Stimulated activated CD4-positive, alpha-beta T cell treated with anti-CD3 and anti-CD28 coated beads, TNF-alpha, amount 100 ng/mL, for 1 hour (primary cell): ENCODE measurements around the gene ATXN2.
A peak's percentile ranks its signal among the peaks of the same experiment; 100 is the strongest.

Experiments used
- DNase-seq, 3 donors: peaks; one replicate each; pipeline ENCODE4 v3.0.0-alpha.2; 2020; ENCODE audit warnings: low read depth in 3 of 3, low spot score in 1 of 3

ATXN2 gene

GRCh38 chr12:111418594-111418880 is 180.6 kb downstream of the ATXN2 start:
- DNase-seq, result no peak

GRCh38 chr12:111417784-111418593 is 181.1 kb downstream of the ATXN2 start:
- DNase-seq, result no peak

GRCh38 chr12:111417290-111417689 is 181.8 kb downstream of the ATXN2 start:
- DNase-seq, result no peak

- no peak for DNase-seq
Observed at GRCh38 chr12:111414711-111415252, 184.3 kb downstream of the ATXN2 start.

- no peak for DNase-seq
Observed at GRCh38 chr12:111413442-111414086, 185.6 kb downstream of the ATXN2 start.

GRCh38 chr12:111412830-111413441 is 186.2 kb downstream of the ATXN2 start:
- no peak for DNase-seq

GRCh38 chr12:111412007-111412829 is 186.9 kb downstream of the ATXN2 start:
- DNase-seq, result no peak

GRCh38 chr12:111411185-111411764 is 187.8 kb downstream of the ATXN2 start:
- no peak for DNase-seq

- no peak for DNase-seq
Observed at GRCh38 chr12:111410431-111411184, 188.5 kb downstream of the ATXN2 start.

- DNase-seq, result no peak
Observed at GRCh38 chr12:111409780-111410430, 189.2 kb downstream of the ATXN2 start.

- no peak for DNase-seq
Observed at GRCh38 chr12:111409403-111409779, 189.7 kb downstream of the ATXN2 start.

GRCh38 chr12:111408686-111409402 is 190.3 kb downstream of the ATXN2 start:
- DNase-seq, result no peak

GRCh38 chr12:111408116-111408440 is 191.0 kb downstream of the ATXN2 start:
- no peak for DNase-seq

GRCh38 chr12:111407377-111408115 is 191.6 kb downstream of the ATXN2 start:
- DNase-seq, result no peak

- DNase-seq, result no peak
Observed at GRCh38 chr12:111406474-111407376, 192.4 kb downstream of the ATXN2 start.

GRCh38 chr12:111405859-111406473 is 193.1 kb downstream of the ATXN2 start, which contains the start of gene SH2B3:
Gene SH2B3, plus strand, starts transcription at chr12:111405923. Its CDS starts 12,223 bp downstream, at chr12:111418146.
- DNase-seq, result peak in 2 of 3 donors; percentile 62 to 63
